ENCODE data around the gene MYNN.

- TF ChIP-seq CTCF (IDR thresholded peaks at IDR 0.05; ENCODE audit: extremely low read depth in 1 of 2, insufficient read depth in 1 of 2, low read depth in 1 of 2, low read length in 2 of 2) (no peak), POLR2AphosphoS5 (IDR thresholded peaks at IDR 0.05; ENCODE audit: insufficient read depth, low read depth, low read length) (no peak), POLR2A (IDR thresholded peaks at IDR 0.05; ENCODE audit: low read depth, low read length) (no peak), JUN (IDR thresholded peaks at IDR 0.05; ENCODE audit: borderline replicate concordance, insufficient read depth, insufficient read length, low read depth) (no peak), EZH2 (IDR thresholded peaks at IDR 0.05; ENCODE audit: borderline replicate concordance, low read depth, low read length, severe bottlenecking) (no peak), FOS (IDR thresholded peaks at IDR 0.05; ENCODE audit: borderline replicate concordance, insufficient read depth, low read length) (no peak), MAX (IDR thresholded peaks at IDR 0.05; ENCODE audit: insufficient read depth, insufficient read length) (no peak), GATA2 (IDR thresholded peaks at IDR 0.05; ENCODE audit: insufficient read depth, insufficient read length, low read depth, low read length) (no peak), MYC (IDR thresholded peaks at IDR 0.05; ENCODE audit: low read depth, low read length) (no peak)
Measured at GRCh38 chr3:169774186-169774585, 990 bp downstream of the MYNN start.

Data from endothelial cell of umbilical vein (primary cell).